PC-9 (cell line): ENCODE results near the gene METTL2B. TPM values are rescaled to one million over a fixed set of nuclear protein-coding genes. Genes with fewer than 3 reads are reported as not detected.
"Not testable (repeated sequence)": the region's sequence is repeated elsewhere in the genome, so short reads cannot be mapped to it uniquely, and the experiment has no call there.

Experiments
- BruUV-seq: library from RNA; stranded (reverse); fragments of 400-500 nt; replicated peaks from 2 replicates; lab custom pipeline; 2021; lab: Mats Ljungman, UMichigan
- CTCF ChIA-PET: fragments of 300-600 bp; sonication (Branson Sonifier 250); formaldehyde crosslinking; loops from one replicate; lab custom pipeline; 2022; ENCODE audit warnings: antibody characterized with exemption; lab: Charles Lee
- POLR2A ChIA-PET: fragments of 300-600 bp; sonication (Branson Sonifier 250); formaldehyde crosslinking; loops from one replicate; lab custom pipeline; 2022; ENCODE audit warnings: antibody characterized with exemption; ENCODE audit not compliant: unreplicated experiment; lab: Charles Lee
- DNase-seq, 2 experiments: peaks; one replicate each; pipeline versions ENCODE4 v3.0.0 to v3.0.0-alpha.2; 2015 to 2022; ENCODE audit warnings: mixed read lengths in 1 of 2
- H2AFZ ChIP-seq: fragments of 200-600 bp; sonication (generic); 2 replicates; pipeline ENCODE4 v1.8.1; 2017; ENCODE audit warnings: antibody characterized with exemption
- H3F3A ChIP-seq: fragments of 200-600 bp; sonication (generic); 2 replicates; pipeline ENCODE4 v1.8.1; 2017; ENCODE audit warnings: antibody characterized with exemption, mild to moderate bottlenecking, low read depth; ENCODE audit not compliant: insufficient read depth
- H3K27ac ChIP-seq: fragments of 200-600 bp; sonication (generic); 2 replicates; pipeline ENCODE4 v1.6.1; 2016; ENCODE audit warnings: mixed run types
- H3K27me3 ChIP-seq: fragments of 200-600 bp; sonication (generic); 2 replicates; pipeline ENCODE4 v1.6.1; 2016; ENCODE audit warnings: low read depth, mixed run types; ENCODE audit not compliant: insufficient read depth
- H3K36me3 ChIP-seq: fragments of 200-600 bp; sonication (generic); 2 replicates; pipeline ENCODE4 v1.6.1; 2016; ENCODE audit warnings: low read depth, mixed run types
- H3K4me1 ChIP-seq: fragments of 200-600 bp; sonication (generic); replicated peaks from 2 replicates; pipeline ENCODE4 v1.6.1; 2016; ENCODE audit warnings: mixed run types; ENCODE audit not compliant: insufficient read depth
- H3K4me2 ChIP-seq: fragments of 200-600 bp; sonication (generic); 2 replicates; pipeline ENCODE4 v1.6.1; 2017; ENCODE audit warnings: mixed run types
- H3K4me3 ChIP-seq: fragments of 200-600 bp; sonication (generic); 2 replicates; pipeline ENCODE4 v1.6.1; 2016; ENCODE audit warnings: mixed run types
- H3K79me2 ChIP-seq: fragments of 200-600 bp; sonication (generic); 2 replicates; pipeline ENCODE4 v1.6.1; 2017; ENCODE audit warnings: low read depth, mixed run types
- H3K9me2 ChIP-seq: fragments of 200-600 bp; sonication (generic); 2 replicates; pipeline ENCODE4 v1.8.1; 2017; ENCODE audit warnings: mild to moderate bottlenecking; ENCODE audit not compliant: insufficient read depth
- H3K9me3 ChIP-seq: fragments of 200-600 bp; sonication (generic); 2 replicates; pipeline ENCODE4 v1.8.1; 2016; ENCODE audit warnings: low read depth; ENCODE audit not compliant: insufficient read depth
- H4K20me1 ChIP-seq: fragments of 200-600 bp; sonication (generic); 2 replicates; pipeline ENCODE4 v1.8.1; 2017; ENCODE audit not compliant: insufficient read depth
- EZH2 ChIP-seq: fragments of 200-600 bp; sonication (generic); IDR thresholded peaks from 2 replicates; pipeline ENCODE4 v1.8.0; 2017; ENCODE audit warnings: antibody characterized with exemption, low read depth
- intact Hi-C: fragments of 100-400 bp; cut with micrococcal nuclease; formaldehyde crosslinking; loops from one replicate; pipeline ENCODE4 v1.10.0; 2022; ENCODE audit not compliant: unreplicated experiment
- total RNA-seq: library from RNA; stranded (reverse); gene quantifications from 2 replicates; pipeline ENCODE4 v1.2.3, GENCODE V29; 2021
- TF ChIP-seq, protein P1 (sequence below): fragments of 200-600 bp; sonication (generic); conservative IDR thresholded peaks from 2 replicates; pipeline ENCODE4 v1.6.1; 2017; ENCODE audit warnings: mixed run types, antibody characterized with exemption, mild to moderate bottlenecking, moderate library complexity

The METTL2B gene
- total RNA-seq, 1 experiment from 2014 or later, result 41.9 TPM

DNA sequence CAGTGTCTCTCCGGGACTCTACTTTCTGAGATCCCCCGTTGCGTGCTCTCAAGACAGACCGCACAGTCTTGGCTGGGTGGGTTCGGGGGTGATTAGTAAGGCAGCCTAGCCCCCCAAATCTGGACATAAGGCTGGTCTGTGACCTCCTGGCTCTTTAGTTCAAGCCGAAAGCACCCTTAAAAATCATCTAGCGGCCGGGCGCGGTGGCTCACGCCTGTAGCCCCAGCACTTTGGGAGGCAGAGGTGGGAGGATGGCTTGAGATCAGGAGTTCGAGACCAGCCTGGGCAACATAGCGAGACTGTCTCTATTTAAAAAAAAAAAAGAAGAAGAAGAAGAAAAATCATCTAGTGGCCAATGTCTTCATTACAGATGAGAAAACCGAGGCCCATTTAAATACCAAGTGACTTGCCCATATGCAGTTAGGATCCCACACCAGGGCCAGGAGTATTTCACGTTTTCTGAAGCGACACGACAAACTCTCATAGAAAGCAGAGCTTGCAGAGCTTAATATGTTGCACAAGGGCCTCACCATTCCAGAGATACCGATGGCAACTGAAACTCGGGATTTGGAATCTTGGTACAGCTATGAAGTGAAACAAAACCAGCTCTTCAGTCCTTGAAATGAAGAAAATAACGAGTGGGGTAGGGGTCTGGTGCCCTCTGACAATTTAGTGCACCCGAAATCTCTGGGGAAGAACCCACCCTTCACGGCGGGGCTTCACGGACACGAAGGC is 21.6 kb upstream of the METTL2B start:
- peak overlapping the region; percentile 84 for H3K4me3 ChIP-seq
- TSS peak; percentile 86 for BruUV-seq
- no peaks in the 10 kb centered on the region for H3K9me2 ChIP-seq
- DNase-seq, result no peak
- no peaks in the 10 kb centered on the region for H3K27me3 ChIP-seq
- peaks cover 11% of the 10 kb centered on the region for H3K36me3 ChIP-seq
- H3K9me3 ChIP-seq, result no peaks in the 10 kb centered on the region
- TF ChIP-seq, protein P1, sequence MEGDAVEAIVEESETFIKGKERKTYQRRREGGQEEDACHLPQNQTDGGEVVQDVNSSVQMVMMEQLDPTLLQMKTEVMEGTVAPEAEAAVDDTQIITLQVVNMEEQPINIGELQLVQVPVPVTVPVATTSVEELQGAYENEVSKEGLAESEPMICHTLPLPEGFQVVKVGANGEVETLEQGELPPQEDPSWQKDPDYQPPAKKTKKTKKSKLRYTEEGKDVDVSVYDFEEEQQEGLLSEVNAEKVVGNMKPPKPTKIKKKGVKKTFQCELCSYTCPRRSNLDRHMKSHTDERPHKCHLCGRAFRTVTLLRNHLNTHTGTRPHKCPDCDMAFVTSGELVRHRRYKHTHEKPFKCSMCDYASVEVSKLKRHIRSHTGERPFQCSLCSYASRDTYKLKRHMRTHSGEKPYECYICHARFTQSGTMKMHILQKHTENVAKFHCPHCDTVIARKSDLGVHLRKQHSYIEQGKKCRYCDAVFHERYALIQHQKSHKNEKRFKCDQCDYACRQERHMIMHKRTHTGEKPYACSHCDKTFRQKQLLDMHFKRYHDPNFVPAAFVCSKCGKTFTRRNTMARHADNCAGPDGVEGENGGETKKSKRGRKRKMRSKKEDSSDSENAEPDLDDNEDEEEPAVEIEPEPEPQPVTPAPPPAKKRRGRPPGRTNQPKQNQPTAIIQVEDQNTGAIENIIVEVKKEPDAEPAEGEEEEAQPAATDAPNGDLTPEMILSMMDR, result no peak; the same call in 1 of the 2 replicates
- TF ChIP-seq EZH2, result no peak
- CTCF ChIA-PET, result interaction anchor here (0.5 to 0.6 kb wide), 2 partner anchors 26 to 45 kb away, joined by 7 to 8 read pairs; partner anchors contain the start of gene IMPDH1
- peak overlapping the region; percentile 95 for H2AFZ ChIP-seq
- H3K4me2 ChIP-seq, result peak overlapping the region; percentile 86
- peaks cover 42% of the 10 kb centered on the region for H3K79me2 ChIP-seq
- peak overlapping the region; percentile 56 for H3K27ac ChIP-seq
- peaks cover 29% of the 10 kb centered on the region for H3K4me1 ChIP-seq
- intact Hi-C loops, result no loop called here
- peaks cover 4% of the 10 kb centered on the region for H4K20me1 ChIP-seq
- H3F3A ChIP-seq, result peaks cover 31% of the 10 kb centered on the region
- POLR2A ChIA-PET, result interaction anchor here (0.5 to 0.6 kb wide), 3 partner anchors 111 to 355 kb away, joined by 5 to 7 read pairs (median 6); partner anchors contain the start of gene RBM28

DNA sequence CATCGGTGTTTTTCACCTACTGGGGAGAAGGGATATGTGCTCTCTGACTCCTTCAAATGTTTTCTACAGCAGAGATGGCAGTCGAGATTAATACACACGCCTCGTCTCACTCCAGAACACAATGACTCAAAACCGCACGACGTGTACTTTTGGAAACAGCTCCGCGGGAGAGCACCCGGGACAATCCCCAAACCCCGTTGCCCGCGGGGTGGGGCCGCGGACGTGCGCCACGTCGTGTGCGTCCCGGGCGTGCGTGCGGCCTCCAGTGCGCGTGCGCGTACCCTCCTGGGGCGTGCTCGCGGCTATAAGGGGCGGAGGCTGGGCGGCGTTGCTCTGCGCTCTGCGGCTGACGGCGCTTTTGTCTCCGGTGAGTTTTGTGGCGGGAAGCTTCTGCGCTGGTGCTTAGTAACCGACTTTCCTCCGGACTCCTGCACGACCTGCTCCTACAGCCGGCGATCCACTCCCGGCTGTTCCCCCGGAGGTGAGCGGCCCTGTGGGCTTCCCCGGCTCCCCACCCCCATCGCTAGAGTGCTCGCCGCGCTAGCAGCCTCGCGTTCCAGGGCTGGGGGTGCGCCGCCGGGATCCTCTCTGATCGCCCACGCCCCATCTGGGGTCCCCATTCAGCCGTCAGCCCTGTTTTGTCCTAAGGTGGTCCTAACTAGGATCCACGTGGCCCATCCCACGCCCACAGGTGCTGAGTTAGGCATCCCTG is 20.8 kb upstream of the METTL2B start, which contains the start of gene HILPDA:
Gene HILPDA, plus strand, starts transcription at position 336 of the 712 bp plus-strand sequence. CDS start 1,391 bp downstream, outside the sequence.
- H3K4me1 ChIP-seq, result peaks cover 29% of the 10 kb centered on the region
- H4K20me1 ChIP-seq, result peaks cover 4% of the 10 kb centered on the region
- peaks cover 11% of the 10 kb centered on the region for H3K36me3 ChIP-seq
- no peaks in the 10 kb centered on the region for H3K9me2 ChIP-seq
- peak; percentile 82 to 94 for DNase-seq
- H3K27me3 ChIP-seq, result no peaks in the 10 kb centered on the region
- intact Hi-C loops, result no loop called here
- TF ChIP-seq EZH2, result no peak
- TF ChIP-seq, protein P1, result no peak; the same call in 1 of the 2 replicates
- peak within 1 kb of the TSS; percentile 95 for H2AFZ ChIP-seq
- H3K4me2 ChIP-seq, result peak within 1 kb of the TSS; percentile 86
- H3K27ac ChIP-seq, result peak within 1 kb of the TSS; percentile 56
- peaks cover 31% of the 10 kb centered on the region for H3F3A ChIP-seq
- BruUV-seq, result TSS peak; percentile 70
- ChIA-PET POLR2A (interaction anchor here (0.5 to 0.6 kb wide), 3 partner anchors 112 to 354 kb away, joined by 6 to 10 read pairs (median 7); partner anchors contain the start of gene RBM28), CTCF (no interaction called here)
- peaks cover 46% of the 10 kb centered on the region for H3K79me2 ChIP-seq
- H3K4me3 ChIP-seq, result peak within 1 kb of the TSS; percentile 84
- no peaks in the 10 kb centered on the region for H3K9me3 ChIP-seq

- Histone ChIP-seq H3F3A (peaks cover 36% of the 10 kb centered on the region), H3K9me3 (no peaks in the 10 kb centered on the region), H3K27me3 (no peaks in the 10 kb centered on the region), H3K4me1 (peaks cover 33% of the 10 kb centered on the region), H3K4me3 (peak overlapping the region; percentile 84), H3K9me2 (no peaks in the 10 kb centered on the region), H4K20me1 (peaks cover 4% of the 10 kb centered on the region), H3K27ac (no peak overlapping the region), H3K4me2 (peak overlapping the region; percentile 86), H2AFZ (peak overlapping the region; percentile 95), H3K36me3 (peaks cover 11% of the 10 kb centered on the region), H3K79me2 (peaks cover 46% of the 10 kb centered on the region)
- intact Hi-C loops, result no loop called here
- POLR2A ChIA-PET, result no interaction called here
- no peak for DNase-seq
- CTCF ChIA-PET, result no interaction called here
- BruUV-seq, result no TSS peak
- no peak for TF ChIP-seq EZH2
- TF ChIP-seq, protein P1, result no peak
Measured at GRCh38 chr7:128456255-128456725, 20.3 kb upstream of the METTL2B start.

DNA sequence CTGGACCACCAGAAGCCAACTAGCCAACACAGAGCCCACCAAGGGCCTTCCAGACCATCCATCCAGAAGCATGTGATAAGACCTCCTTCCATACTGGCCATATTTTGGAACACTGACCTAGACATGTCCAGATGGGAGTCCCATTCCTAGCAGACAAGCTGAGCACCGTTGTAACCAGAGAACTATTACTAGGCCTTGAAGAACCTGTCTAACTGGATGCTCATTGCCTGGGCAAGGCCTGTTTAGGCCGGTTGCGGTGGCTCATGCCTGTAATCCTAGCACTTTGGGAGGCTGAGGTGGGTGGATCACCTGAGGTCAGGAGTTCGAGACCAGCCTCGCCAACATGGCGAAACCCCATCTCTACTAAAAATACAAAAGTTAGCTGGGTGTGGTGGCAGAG is 19.2 kb upstream of the METTL2B start:
- H3K27ac ChIP-seq, result not testable (repeated sequence)
- DNase-seq, result peak; percentile 40 to 68

More for the DNA sequence above, 19.2 kb upstream of the METTL2B start:
- peaks cover 53% of the 10 kb centered on the region for H3K79me2 ChIP-seq
- H3K9me2 ChIP-seq, CTCF ChIA-PET, H4K20me1 ChIP-seq, H3K9me3 ChIP-seq, H3K27me3 ChIP-seq, intact Hi-C loops, BruUV-seq, POLR2A ChIA-PET, H2AFZ ChIP-seq: not testable (repeated sequence)
- H3K36me3 ChIP-seq, result peaks cover 11% of the 10 kb centered on the region
- peaks cover 41% of the 10 kb centered on the region for H3F3A ChIP-seq
- H3K4me1 ChIP-seq, result peaks cover 33% of the 10 kb centered on the region
- peak overlapping the region; percentile 84 for H3K4me3 ChIP-seq
- peak overlapping the region; percentile 86 for H3K4me2 ChIP-seq
